ENCODE data around the gene ARVCF.

The ARVCF gene

DNA sequence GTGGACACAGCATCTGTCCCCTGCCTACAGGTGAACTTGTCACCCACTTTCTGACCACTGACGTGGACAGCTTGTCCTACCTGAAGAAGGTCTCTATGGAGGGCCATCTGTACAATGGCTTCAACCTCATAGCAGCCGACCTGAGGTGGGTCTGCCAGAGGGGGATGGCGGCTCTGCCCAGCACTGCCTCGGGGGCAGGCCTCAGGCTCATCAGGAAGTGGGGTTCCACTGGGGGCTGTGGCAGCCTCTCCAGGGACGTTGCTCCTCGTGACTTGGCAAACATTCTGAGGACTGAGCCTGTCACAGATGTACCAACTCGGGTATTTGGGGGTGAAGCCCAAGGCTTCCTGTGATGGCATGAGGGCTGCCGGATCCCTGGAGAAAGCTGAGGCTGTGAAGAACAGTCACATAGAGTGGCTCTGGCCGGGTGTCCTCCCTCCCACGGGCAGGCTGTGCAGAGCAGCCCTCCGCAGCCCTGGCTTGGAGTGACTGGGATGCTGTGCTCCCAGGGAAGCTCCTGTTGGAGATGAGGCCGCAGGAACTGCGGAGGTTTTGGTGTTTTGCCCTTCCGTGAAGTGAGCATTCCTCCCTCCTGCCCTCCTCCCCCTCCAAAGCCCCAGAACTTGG is 36.9 kb upstream of the ARVCF start:
- DNase-seq (ENCODE audit: low read depth) = no peak

DNA sequence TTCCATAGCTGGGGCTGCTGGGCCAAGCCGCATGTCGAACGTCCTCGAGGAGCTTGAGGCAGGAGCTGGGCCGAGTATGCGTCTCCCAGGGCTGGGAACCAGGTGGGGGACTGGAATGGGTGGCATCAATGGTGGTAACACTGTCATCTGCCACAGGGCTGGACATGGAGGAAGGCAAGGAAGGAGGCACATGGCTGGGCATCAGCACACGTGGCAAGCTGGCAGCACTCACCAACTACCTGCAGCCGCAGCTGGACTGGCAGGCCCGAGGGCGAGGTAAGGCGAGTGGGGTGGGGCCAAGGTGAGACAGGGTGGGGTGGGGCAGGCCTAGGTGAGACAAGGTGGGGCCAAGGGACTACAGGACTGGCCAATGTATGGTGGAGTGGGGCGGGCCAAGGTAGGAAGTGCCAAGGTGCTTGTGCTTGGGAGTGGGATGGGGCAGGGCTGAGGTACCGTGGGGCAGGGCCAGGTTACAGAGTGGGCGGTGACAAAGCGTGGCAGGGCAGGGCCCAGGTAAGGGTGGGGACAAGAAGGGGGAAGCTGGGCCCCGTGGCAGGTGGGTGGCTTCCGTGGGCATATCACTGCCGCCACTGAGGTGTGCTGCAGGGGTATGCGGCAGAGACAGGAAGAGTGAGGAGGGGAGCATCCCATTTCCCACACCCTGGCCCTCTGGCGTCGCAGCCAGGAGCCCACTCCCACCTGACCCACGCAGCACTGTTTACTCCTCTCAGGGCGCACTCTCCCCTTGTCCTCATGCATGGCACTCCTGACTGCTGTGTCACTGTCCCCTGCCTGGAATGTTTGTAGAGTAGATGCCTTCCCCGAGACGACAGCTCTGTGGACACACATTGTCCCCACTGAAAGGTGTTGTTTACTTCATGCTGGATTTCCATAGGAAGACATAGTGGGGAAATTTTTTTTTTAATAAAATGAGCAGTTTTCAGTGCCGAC is 36.0 kb upstream of the ARVCF start:
- DNase-seq (ENCODE audit: low read depth) = no peak

- DNase-seq (ENCODE audit: low read depth) = no peak
Measured at GRCh38 chr22:20051927-20052308, 35.3 kb upstream of the ARVCF start.

DNA sequence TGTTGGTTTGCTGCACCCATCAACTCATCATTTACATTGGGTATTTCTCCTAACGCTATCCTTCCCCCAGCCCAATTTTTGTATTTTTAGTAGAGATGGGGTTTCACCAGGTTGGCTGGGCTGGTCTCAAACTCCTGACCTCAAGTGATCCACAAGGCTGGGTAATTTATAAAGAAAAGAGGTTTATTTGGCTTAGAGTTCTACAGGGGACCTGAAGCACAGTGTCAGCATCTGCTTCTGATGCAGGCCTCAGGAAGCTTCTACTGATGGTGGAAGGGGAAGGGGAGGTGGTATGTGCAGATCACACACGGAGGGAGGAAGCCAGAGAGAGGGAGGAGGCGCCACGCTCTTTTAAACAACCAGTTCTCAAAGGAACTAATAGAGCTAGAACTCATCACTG is 30.1 kb upstream of the ARVCF start:
- DNase-seq (ENCODE audit: low read depth) = no peak

- DNase-seq (ENCODE audit: low read depth) = no peak
Measured at GRCh38 chr22:20044495-20045151, 28.0 kb upstream of the ARVCF start.

GRCh38 chr22:20043997-20044342 is 27.3 kb upstream of the ARVCF start:
- no peak for DNase-seq (ENCODE audit: low read depth)

- no peak for DNase-seq (ENCODE audit: low read depth)
Measured at GRCh38 chr22:20043057-20043996, 26.7 kb upstream of the ARVCF start.

GRCh38 chr22:20040327-20041200 is 23.9 kb upstream of the ARVCF start:
- no peak for DNase-seq (ENCODE audit: low read depth)

DNA sequence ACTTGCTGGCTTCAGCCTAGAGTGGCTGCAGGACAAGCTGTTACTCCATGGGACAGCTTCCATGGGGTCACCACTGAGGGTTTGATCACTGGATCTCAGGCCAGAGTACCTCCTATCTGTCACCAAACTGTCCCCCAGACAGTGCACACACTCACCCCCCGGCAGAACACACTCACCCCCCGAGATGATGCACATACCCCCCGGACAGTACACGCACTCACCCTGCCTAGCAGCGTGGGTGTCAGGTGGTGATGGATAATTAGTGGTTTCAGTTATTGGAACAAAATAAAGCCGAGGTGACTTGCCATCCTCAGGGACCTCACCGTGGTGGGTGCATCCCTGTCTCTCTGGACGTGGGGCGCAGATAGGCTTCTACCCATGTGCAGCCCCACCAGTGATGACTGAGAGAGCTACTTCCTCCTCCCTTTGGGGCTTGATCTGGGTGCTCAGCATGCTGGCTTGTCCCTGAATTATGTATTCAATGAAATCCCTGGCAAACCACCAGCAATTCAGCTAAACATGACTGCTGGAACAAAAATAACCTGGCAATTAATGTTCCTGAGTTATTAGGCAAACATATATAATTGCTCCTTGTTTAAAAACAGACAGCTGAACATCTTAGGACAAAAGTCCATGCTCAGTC is 23.2 kb upstream of the ARVCF start:
- DNase-seq (ENCODE audit: low read depth) = no peak

GRCh38 chr22:20038574-20038973 is 22.0 kb upstream of the ARVCF start:
- DNase-seq (ENCODE audit: low read depth) = no peak

- no peak for DNase-seq (ENCODE audit: low read depth)
Measured at GRCh38 chr22:20037419-20037818, 20.8 kb upstream of the ARVCF start.

- DNase-seq (ENCODE audit: low read depth) = no peak
Measured at GRCh38 chr22:20036535-20037392, 20.1 kb upstream of the ARVCF start.

DNA sequence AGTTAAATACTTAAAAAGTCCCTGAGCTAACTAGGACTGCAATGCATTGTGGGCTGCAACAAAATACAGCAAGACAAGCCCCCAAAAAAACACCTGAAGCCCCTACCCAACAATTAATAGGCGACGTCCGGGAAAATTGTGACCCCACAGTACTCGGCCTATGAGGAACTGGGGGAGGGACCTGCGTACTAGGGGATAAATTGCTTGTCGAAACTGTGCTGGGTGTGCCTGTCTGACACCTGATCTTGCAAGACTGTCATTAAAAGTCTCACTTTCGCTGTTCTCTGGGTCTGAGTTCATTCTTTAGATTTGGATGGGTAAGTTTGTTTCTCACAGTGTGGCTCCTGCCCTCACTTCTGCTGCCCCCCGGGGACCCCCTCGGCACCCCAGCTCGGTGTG is 19.5 kb upstream of the ARVCF start:
- no peak for DNase-seq (ENCODE audit: low read depth)

DNA sequence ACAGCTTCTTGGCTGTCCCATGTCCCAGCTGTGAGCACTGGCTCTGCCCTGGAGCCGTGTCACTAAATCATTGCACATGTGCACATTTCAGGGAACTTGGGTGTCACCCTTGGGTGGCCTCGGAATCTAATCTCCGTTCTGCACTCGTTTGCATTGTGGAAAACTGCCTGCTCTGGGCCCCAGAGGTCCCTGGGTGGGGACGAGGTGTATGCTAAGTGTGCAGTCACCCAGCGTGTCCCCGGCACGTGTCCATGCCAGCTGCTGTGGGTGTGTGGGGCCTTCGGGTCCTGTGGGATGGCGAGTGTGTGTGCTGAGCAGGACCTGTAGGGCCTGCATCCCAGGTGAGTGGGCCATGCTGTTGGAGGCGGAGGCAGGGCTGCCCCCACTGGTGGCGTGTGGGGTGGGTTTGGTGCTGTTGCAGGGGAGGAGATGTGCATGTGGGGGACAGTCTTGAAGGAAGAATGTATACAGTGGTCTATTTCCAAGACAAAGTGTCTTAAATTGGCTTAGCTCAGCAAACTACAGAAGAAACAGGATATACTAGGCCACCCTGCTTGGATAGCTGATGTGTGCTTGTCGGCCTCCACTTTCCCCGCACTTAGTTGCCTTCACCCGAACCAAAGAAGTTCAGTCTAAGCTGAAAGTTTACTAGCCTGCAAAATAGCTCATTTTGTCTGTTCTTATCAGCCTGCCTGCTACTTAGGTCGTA is 18.9 kb upstream of the ARVCF start:
- DNase-seq (ENCODE audit: low read depth) = no peak

DNA sequence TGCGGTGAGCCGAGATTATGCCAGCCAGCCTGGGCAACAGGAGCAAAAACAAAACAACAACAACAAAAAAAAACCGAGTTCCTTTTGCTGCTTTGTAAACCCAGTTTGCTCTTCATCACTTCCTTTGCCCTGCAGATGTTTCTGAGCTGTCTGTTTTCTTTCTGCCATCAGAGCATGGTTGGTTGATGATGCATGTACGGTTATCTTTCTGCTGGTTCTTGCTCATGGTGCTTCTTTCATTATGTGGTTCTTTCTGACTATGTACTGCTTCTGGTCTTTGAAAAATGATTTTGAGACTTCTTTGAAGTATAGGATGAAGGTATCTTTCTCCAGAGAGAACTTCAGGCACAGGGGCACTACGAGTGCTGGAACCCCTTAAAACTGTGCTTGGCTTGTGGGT is 17.5 kb upstream of the ARVCF start:
- DNase-seq (ENCODE audit: low read depth) = no peak

- DNase-seq (ENCODE audit: low read depth) = no peak
Measured at GRCh38 chr22:20033045-20033706, 16.6 kb upstream of the ARVCF start.

GRCh38 chr22:20032407-20032991 is 15.9 kb upstream of the ARVCF start:
- no peak for DNase-seq (ENCODE audit: low read depth)
